OCI-LY3 (cell line): ENCODE measurements around the gene WDHD1.

Source experiments
- EZH2phosphoT487 ChIP-seq: fragments of 200-600 bp; shearing (Covaris generic); IDR thresholded peaks from 2 replicates; pipeline ENCODE4 v1.6.1; 2018; ENCODE audit warnings: antibody characterized with exemption, mixed run types, low read depth
- TF ChIP-seq, protein P1 (sequence below): fragments of 200-600, 300-600 bp; sonication (generic); IDR thresholded peaks from 2 replicates; pipeline ENCODE4 v1.5.1; 2014; ENCODE audit warnings: antibody characterized with exemption, low read length, low read depth

- TF ChIP-seq, protein P1, sequence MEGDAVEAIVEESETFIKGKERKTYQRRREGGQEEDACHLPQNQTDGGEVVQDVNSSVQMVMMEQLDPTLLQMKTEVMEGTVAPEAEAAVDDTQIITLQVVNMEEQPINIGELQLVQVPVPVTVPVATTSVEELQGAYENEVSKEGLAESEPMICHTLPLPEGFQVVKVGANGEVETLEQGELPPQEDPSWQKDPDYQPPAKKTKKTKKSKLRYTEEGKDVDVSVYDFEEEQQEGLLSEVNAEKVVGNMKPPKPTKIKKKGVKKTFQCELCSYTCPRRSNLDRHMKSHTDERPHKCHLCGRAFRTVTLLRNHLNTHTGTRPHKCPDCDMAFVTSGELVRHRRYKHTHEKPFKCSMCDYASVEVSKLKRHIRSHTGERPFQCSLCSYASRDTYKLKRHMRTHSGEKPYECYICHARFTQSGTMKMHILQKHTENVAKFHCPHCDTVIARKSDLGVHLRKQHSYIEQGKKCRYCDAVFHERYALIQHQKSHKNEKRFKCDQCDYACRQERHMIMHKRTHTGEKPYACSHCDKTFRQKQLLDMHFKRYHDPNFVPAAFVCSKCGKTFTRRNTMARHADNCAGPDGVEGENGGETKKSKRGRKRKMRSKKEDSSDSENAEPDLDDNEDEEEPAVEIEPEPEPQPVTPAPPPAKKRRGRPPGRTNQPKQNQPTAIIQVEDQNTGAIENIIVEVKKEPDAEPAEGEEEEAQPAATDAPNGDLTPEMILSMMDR, result no peak
- no peak for TF ChIP-seq EZH2phosphoT487
These were observed 120.8 kb downstream of the WDHD1 start for GRCh38 chr14:54906075-54906474.
